Activated CD4-positive, alpha-beta T cell treated with anti-CD3 and anti-CD28 coated beads, Interleukin-2, amount 10 ng/mL, durations not matched to agents 24 days and 14 days (primary cell): Measurements from ENCODE around the gene RNU5B-1. TPM values are rescaled to one million over a fixed set of nuclear protein-coding genes. Genes with fewer than 3 reads are reported as not detected.
A peak's percentile ranks its signal among the peaks of the same experiment; 100 is the strongest.
"Not testable (repeated sequence)": the region's sequence is repeated elsewhere in the genome, so short reads cannot be mapped to it uniquely, and the experiment has no call there.

Source experiments
- DNase-seq: peaks from one replicate; pipeline ENCODE4 v3.0.0; 2022
- H3K27ac Mint-ChIP-seq: one replicate; pipeline ENCODE4 v1.8.0; 2022; ENCODE audit warnings: mild to moderate bottlenecking, mixed read lengths
- H3K27me3 Mint-ChIP-seq: one replicate; pipeline ENCODE4 v1.8.0; 2022; ENCODE audit warnings: mixed read lengths
- H3K36me3 Mint-ChIP-seq: one replicate; pipeline ENCODE4 v1.8.0; 2022; ENCODE audit warnings: low read depth, mild to moderate bottlenecking, mixed read lengths
- H3K4me1 Mint-ChIP-seq: one replicate; pipeline ENCODE4 v1.8.0; 2021; ENCODE audit warnings: mixed read lengths
- H3K4me3 Mint-ChIP-seq: one replicate; pipeline ENCODE4 v1.8.0; 2022; ENCODE audit warnings: mild to moderate bottlenecking, moderate library complexity, mixed read lengths
- H3K9me3 Mint-ChIP-seq: one replicate; pipeline ENCODE4 v1.8.0; 2021; ENCODE audit warnings: mixed read lengths
- intact Hi-C: fragments of 100-400 bp; cut with micrococcal nuclease; formaldehyde crosslinking; loops from one replicate; pipeline ENCODE4 v1.15.1; 2023
- total RNA-seq: library from RNA; stranded (reverse); gene quantifications from 2 replicates; pipeline ENCODE4 v1.2.3, GENCODE V29; 2022

RNU5B-1 gene
- not detected in 2 replicates for total RNA-seq

GRCh38 chr15:65304381-65305149 lies at the start of gene RNU5B-1:
RNU5B-1 (plus strand) TSS chr15:65304677.
- intact Hi-C loops = loop anchor here (1.0 to 5.0 kb wide), 3 partner anchors 8 to 272 kb away; partner anchors contain the start of genes CLPX and RNU5A-1
- Mint-ChIP-seq H3K36me3 (no peaks in the 10 kb centered on the region), H3K4me3 (peak within 1 kb of the TSS; percentile 92), H3K4me1 (peaks cover 23% of the 10 kb centered on the region), H3K27ac (peak within 1 kb of the TSS; percentile 93), H3K27me3 (peaks cover 5% of the 10 kb centered on the region), H3K9me3 (no peaks in the 10 kb centered on the region)
- DNase-seq = peak; percentile 95

DNA sequence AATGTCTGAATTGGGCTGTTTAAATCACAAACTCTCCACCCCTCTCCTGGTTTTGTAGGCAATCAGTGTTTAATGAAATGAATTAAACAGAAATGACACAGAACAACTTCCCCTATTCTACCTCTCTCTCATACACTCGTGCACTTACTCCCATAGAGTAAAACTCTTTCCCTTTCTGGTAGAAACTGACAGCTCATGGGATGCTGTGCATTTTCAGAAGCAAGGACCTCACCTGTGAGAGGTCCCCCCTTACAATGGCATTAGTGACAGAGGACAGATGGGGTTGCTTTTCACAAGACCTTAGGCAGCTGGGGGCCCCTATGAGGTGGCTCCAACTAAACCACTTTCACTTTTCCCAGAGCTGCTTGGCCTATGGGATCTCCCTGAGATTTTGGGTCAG lies 49.7 kb upstream of the RNU5B-1 start:
- peaks cover 6% of the 10 kb centered on the region for H3K4me1 Mint-ChIP-seq
- no peaks in the 10 kb centered on the region for H3K9me3 Mint-ChIP-seq
- peaks cover 16% of the 10 kb centered on the region for H3K36me3 Mint-ChIP-seq
- no peaks in the 10 kb centered on the region for H3K27me3 Mint-ChIP-seq
- intact Hi-C loops = no loop called here
- no peak overlapping the region for H3K4me3 Mint-ChIP-seq
- H3K27ac Mint-ChIP-seq = no peak overlapping the region
- no peak for DNase-seq

DNA sequence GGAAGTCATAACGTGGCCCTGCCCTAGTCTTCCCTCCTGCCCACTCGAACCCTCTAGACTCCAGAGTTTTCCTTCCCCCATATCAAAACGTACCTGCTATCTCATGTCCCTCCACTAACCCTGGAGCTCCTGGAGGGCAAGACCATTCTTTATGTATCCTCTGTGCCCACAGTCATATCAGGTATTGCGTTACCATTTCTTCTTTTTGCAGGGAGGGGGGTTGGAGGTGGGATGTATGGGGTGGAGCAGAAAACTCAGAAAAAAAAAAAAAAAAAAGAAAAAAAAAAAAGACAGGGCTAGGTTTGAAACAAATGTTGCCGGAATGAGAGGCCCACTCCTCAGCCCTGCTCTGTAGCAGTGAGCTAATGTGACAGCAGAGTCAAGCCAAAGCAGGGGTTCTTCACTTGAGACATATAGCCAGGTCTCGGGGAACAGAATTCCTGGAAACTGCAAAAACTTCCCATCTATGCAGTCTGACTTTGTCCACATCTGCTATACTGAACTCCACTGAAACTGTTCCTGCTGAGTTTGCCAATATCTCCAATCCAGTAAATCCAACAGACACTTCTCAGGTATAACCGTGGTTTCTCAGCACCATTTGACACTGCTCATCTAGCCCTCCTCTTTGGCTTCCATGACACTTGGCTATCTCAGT lies 48.9 kb upstream of the RNU5B-1 start:
- Mint-ChIP-seq H3K4me1 (peaks cover under 1% of the 10 kb centered on the region), H3K27ac (no peak overlapping the region), H3K27me3 (no peaks in the 10 kb centered on the region), H3K9me3 (no peaks in the 10 kb centered on the region), H3K4me3 (no peak overlapping the region), H3K36me3 (peaks cover 21% of the 10 kb centered on the region)
- intact Hi-C loops = no loop called here
- DNase-seq = no peak

DNA sequence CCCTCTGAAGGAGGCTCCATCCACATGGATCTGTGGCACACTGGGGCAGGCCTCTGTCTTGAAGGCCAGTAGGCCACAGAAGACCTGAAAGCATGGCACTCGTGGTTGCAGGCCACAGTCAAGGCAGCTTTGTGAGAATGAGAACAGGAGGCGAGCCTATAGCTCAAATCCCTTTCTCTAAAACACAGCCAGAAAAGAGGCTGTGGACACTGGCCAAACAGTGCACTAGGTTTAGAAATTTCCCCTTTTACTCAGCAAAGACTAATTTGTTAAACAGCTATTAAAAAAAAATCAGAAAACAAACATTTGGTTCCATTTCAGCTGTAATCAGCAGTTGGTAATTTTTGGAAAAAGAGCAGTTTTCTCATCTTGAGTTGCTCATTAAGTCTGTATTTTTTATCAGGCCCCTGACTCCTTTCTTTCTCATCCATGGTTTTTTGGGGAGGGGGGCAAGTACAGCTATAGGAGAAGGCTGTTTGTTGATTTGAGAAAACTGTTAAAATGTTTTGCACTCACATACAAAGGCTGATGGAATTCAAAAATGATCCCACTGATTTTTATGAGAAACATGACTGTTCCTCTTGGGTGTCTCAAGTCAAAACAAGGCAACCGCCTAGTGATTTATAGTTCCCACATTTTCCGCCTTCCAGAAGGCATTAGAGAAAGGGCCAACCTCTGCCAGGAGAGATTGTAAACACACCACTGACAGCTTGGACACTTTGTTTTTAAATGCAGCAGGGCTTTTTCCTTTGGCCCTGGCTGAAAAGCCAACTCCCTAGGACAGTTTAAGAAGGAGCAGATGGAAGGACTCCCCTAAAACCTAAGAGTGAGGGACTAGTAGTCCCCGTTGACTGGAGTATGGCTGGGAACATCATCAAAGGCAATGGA lies 45.9 kb upstream of the RNU5B-1 start:
- DNase-seq = no peak
- Mint-ChIP-seq H3K27ac (no peak overlapping the region), H3K4me3 (no peak overlapping the region), H3K27me3 (no peaks in the 10 kb centered on the region), H3K4me1 (no peaks in the 10 kb centered on the region), H3K36me3 (peaks cover 33% of the 10 kb centered on the region), H3K9me3 (no peaks in the 10 kb centered on the region)
- intact Hi-C loops = no loop called here

DNA sequence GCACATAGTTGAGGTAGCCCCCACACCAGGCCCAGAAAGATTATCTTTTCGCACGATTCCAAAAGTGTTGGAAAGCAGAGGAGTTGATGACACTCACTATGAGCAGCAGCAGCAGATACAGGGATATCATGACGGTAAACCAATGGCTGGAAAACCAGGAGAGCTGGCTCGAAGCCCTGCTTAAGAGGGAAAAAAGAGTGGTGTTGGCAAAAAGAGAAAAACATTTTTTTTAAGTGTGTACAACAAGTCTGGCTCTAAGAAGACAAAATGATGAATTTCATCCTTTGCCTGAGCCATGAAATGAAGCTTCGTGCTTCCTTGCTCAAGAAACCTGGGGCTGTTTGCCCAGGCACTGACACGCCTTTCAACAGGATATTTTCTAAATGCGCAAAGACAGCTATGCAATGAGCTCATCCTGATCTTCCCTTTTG lies 45.1 kb upstream of the RNU5B-1 start:
- H3K27ac Mint-ChIP-seq = no peak overlapping the region
- no peaks in the 10 kb centered on the region for H3K27me3 Mint-ChIP-seq
- no peak overlapping the region for H3K4me3 Mint-ChIP-seq
- peaks cover 33% of the 10 kb centered on the region for H3K36me3 Mint-ChIP-seq
- H3K9me3 Mint-ChIP-seq = no peaks in the 10 kb centered on the region
- intact Hi-C loops = no loop called here
- DNase-seq = no peak
- H3K4me1 Mint-ChIP-seq = no peaks in the 10 kb centered on the region

DNA sequence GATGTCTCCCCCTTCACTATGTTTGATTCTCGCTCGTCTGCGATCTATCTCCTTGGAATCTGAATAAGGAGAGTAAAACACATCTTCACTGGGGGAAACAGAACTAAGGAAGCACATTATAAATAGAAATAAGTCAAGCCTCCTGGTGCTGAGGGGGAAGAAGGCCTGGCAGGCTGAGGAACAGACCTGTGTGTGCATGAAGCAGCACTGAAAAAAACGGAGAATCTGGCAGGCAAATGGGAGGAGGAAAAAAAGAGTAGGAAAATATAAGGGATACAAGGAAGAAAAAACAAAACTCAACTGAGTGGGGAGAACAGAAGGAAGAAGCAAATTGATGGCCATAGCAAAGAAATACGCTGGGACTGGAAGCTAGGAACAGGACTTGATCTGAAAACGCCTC lies 43.5 kb upstream of the RNU5B-1 start:
- intact Hi-C loops = no loop called here
- Mint-ChIP-seq H3K36me3 (peaks cover 32% of the 10 kb centered on the region), H3K27me3 (no peaks in the 10 kb centered on the region), H3K9me3 (no peaks in the 10 kb centered on the region), H3K27ac (no peak overlapping the region), H3K4me1 (no peaks in the 10 kb centered on the region), H3K4me3 (no peak overlapping the region)
- no peak for DNase-seq

GRCh38 chr15:65263313-65263712 lies 41.2 kb upstream of the RNU5B-1 start:
- H3K36me3 Mint-ChIP-seq = peaks cover 27% of the 10 kb centered on the region
- no peak for DNase-seq
- H3K4me1 Mint-ChIP-seq = no peaks in the 10 kb centered on the region
- H3K27me3 Mint-ChIP-seq = no peaks in the 10 kb centered on the region
- no peak overlapping the region for H3K4me3 Mint-ChIP-seq
- no peak overlapping the region for H3K27ac Mint-ChIP-seq
- no peaks in the 10 kb centered on the region for H3K9me3 Mint-ChIP-seq
- intact Hi-C loops = no loop called here

DNA sequence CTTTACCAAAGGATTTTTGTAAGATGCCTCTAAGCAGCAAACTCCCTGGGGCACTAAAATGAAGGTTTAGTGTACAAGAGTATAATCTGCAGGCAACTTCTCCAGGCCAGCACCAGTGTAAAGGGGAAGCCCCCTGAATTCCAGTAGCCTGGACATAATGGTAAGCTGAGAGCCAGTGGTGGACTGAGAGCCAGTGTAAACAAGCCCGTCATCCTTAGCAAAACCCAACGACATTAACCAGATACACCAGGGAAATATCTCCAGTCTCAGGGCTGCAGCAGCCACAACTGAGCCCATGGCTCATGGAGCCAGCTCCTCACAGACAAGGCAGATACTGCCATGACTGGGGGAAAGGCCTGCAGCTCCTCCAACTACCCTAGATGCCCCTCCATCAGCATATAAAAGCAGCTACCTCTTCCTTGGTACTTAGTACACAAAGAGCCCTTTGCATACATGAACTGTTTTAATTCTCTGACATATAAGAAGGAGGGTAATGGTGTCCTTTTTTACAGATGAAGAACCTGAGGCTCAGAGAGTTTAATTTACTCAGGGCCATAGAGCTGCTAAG lies 39.5 kb upstream of the RNU5B-1 start:
- intact Hi-C loops = no loop called here
- no peaks in the 10 kb centered on the region for H3K27me3 Mint-ChIP-seq
- no peak for DNase-seq
- peaks cover 19% of the 10 kb centered on the region for H3K36me3 Mint-ChIP-seq
- H3K4me1 Mint-ChIP-seq = no peaks in the 10 kb centered on the region
- H3K27ac Mint-ChIP-seq = no peak overlapping the region
- H3K9me3 Mint-ChIP-seq = no peaks in the 10 kb centered on the region
- no peak overlapping the region for H3K4me3 Mint-ChIP-seq

GRCh38 chr15:65266469-65266868 lies 38.0 kb upstream of the RNU5B-1 start:
- Mint-ChIP-seq H3K36me3 (peaks cover 11% of the 10 kb centered on the region), H3K9me3 (no peaks in the 10 kb centered on the region), H3K27ac (peak overlapping the region; percentile 25), H3K4me3 (no peak overlapping the region), H3K4me1 (no peaks in the 10 kb centered on the region), H3K27me3 (no peaks in the 10 kb centered on the region)
- DNase-seq = no peak
- intact Hi-C loops = no loop called here

GRCh38 chr15:65268411-65268810 lies 36.1 kb upstream of the RNU5B-1 start:
- H3K36me3 Mint-ChIP-seq = peaks cover 4% of the 10 kb centered on the region
- no peak overlapping the region for H3K27ac Mint-ChIP-seq
- intact Hi-C loops = no loop called here
- H3K4me1 Mint-ChIP-seq = no peaks in the 10 kb centered on the region
- H3K4me3 Mint-ChIP-seq = no peak overlapping the region
- no peaks in the 10 kb centered on the region for H3K9me3 Mint-ChIP-seq
- no peak for DNase-seq
- no peaks in the 10 kb centered on the region for H3K27me3 Mint-ChIP-seq

DNA sequence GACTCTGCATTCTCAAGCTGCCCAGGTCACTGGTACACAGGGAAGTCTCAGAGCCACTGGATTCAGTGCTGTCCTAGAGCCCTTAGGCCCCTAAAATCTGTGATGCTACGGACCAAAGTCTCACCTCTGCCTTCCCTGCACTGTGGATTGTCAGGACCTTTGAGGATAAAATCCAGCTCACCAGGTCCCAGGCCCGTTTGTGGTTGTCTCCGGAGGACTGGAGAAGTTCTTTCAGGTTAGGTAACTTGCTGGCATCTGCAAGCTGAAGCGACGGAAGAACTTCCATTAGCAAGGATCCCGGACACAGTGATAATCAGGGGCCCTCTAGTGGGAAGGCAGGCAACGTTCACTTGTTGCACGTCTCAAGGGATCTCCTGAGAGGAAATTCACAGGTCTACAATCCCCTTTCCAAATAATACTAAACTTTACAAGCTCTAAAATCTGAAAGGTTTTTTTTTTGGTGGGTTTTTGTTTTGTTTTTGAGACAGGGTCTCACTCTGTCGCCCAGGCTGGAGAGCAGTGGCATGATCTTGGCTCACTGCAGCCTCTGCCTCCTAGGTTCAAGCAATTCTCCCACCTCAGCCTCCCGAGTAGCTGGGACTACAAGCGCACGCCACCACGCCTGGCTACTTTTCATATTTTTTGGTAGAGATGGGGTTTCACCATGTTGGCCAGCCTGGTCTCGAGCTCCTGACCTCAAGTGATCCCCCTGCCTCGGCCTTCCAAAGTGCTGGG lies 33.5 kb upstream of the RNU5B-1 start:
- not testable (repeated sequence) for H3K4me1 Mint-ChIP-seq, H3K27me3 Mint-ChIP-seq, H3K27ac Mint-ChIP-seq, H3K9me3 Mint-ChIP-seq, H3K36me3 Mint-ChIP-seq, H3K4me3 Mint-ChIP-seq
- intact Hi-C loops = loop anchor here (1.0 kb wide), 1 partner anchor 82 kb away; no protein-coding TSS in a partner anchor
- peak; percentile 70 for DNase-seq

DNA sequence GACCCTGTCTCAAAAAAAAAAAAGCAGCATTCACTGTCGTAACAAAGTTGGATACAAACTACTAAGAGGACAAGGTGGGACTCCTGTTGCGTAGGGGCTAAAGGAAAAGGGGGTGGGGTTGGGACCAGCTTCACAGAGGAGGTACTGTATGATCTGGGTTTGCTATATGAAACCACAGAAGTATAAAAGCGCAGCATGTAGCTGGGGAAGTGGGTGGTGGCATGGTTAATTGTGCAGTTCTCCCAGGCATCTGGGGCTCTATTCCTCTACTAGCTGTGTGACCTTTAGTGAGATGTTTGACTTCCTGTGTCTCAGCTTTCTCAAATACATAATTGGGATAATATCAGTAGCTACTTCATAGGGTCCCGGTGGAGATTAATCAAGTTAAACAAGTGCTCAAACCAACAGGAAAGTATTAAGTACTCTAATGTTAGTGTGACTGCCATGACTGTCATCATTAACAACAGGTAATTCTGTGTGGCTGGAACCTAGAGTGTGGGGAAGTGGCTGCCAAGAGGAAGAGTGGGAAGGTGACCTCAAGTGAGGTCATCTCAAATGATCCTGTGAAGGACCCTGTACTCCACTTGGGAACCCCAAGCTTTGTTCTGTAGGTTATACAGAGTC lies 29.3 kb upstream of the RNU5B-1 start:
- H3K36me3 Mint-ChIP-seq = peaks cover 4% of the 10 kb centered on the region
- peaks cover 18% of the 10 kb centered on the region for H3K4me1 Mint-ChIP-seq
- no peak overlapping the region for H3K4me3 Mint-ChIP-seq
- H3K9me3 Mint-ChIP-seq = no peaks in the 10 kb centered on the region
- H3K27ac Mint-ChIP-seq = peak overlapping the region; percentile 50
- DNase-seq = no peak
- H3K27me3 Mint-ChIP-seq = no peaks in the 10 kb centered on the region
- intact Hi-C loops = no loop called here

DNA sequence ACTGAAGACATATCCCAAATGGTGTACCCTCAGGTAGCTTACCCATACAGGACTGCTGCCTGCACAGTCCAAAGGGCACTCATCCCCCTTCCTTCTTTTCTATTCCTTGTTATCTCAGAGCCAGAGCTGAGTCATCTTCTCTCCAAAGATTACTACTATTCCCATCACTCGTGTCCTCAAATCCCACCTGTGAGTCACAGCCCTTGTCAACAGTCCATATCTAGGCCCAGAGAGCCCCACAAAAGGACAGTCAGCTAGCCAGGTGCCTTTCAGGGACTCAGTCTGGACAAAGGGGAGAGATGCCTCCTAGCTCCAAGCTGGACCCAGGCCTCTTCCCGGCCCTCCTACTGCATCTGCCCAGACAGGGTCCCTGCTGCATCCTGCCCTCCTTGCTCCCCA lies 28.8 kb upstream of the RNU5B-1 start:
- H3K27me3 Mint-ChIP-seq = no peaks in the 10 kb centered on the region
- no peak overlapping the region for H3K4me3 Mint-ChIP-seq
- no peak for DNase-seq
- intact Hi-C loops = no loop called here
- no peaks in the 10 kb centered on the region for H3K9me3 Mint-ChIP-seq
- H3K4me1 Mint-ChIP-seq = peaks cover 18% of the 10 kb centered on the region
- H3K27ac Mint-ChIP-seq = no peak overlapping the region
- H3K36me3 Mint-ChIP-seq = peaks cover 4% of the 10 kb centered on the region
